ENCODE data around the gene PCSK6.

- no peak for TF ChIP-seq CTCF (IDR thresholded peaks at IDR 0.05)
- TF ChIP-seq NR2C2 (CRISPR knock-in tag; IDR thresholded peaks at IDR 0.05) = no peak
- no peak for TF ChIP-seq FOXJ3 (CRISPR knock-in tag; IDR thresholded peaks at IDR 0.05; ENCODE audit: borderline replicate concordance)
- no peak for TF ChIP-seq OVOL2 (CRISPR knock-in tag; IDR thresholded peaks at IDR 0.05; ENCODE audit: borderline replicate concordance)
- no peak for TF ChIP-seq ZBTB21 (CRISPR knock-in tag; IDR thresholded peaks at IDR 0.05; ENCODE audit: borderline replicate concordance)
- TF ChIP-seq, protein P1, sequence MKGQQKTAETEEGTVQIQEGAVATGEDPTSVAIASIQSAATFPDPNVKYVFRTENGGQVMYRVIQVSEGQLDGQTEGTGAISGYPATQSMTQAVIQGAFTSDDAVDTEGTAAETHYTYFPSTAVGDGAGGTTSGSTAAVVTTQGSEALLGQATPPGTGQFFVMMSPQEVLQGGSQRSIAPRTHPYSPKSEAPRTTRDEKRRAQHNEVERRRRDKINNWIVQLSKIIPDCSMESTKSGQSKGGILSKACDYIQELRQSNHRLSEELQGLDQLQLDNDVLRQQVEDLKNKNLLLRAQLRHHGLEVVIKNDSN (CRISPR knock-in tag; IDR thresholded peaks at IDR 0.05) = no peak
- TF ChIP-seq KAT7 (CRISPR knock-in tag; IDR thresholded peaks at IDR 0.05; ENCODE audit: borderline replicate concordance) = no peak
These were observed 6.0 kb downstream of the PCSK6 start for GRCh38 chr15:101483462-101483861.
